Measurements from ENCODE around the gene GRIN2D.

The GRIN2D gene

DNA sequence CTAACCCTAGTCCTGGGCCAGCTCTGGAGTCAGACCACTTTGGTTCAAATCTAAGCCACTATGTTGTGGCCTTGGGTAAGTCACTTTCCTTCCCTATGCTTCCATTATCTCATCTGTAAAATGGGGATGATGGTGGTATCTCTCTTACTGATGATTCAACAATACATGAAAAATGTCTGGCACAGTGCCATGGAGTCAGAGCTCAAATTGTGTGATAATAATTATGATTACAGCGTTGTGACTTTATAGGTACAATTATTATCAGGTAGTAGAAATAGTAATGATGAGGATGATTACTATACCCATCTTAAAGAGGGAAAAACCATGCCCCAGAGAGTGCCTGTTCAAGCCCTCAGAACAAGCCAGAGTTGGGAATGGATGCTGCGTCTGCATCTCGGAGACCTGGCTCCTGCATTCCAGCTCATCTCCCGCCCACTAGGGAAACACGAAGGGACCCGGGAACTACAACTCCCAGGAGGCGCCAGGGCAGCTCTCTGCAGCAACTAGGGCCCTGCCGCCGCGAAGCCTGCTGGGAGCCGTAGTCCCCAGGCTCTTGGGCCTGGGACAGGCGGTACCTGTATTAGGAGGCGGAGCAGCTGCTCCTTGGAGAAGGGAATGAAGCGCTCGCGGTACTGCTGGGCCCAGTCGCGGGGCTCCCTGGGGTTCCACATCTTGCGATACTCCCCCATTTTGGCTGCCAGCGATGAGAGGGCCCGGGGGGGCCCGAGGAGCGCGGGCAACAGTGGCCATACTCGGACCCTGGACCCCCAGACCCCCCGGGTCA, 30.6 kb upstream of the GRIN2D start:
- H3K27ac ChIP-seq, result peak overlapping the region; percentile 96
- CTCF ChIA-PET, result no interaction called here
- TF ChIP-seq, protein P1, sequence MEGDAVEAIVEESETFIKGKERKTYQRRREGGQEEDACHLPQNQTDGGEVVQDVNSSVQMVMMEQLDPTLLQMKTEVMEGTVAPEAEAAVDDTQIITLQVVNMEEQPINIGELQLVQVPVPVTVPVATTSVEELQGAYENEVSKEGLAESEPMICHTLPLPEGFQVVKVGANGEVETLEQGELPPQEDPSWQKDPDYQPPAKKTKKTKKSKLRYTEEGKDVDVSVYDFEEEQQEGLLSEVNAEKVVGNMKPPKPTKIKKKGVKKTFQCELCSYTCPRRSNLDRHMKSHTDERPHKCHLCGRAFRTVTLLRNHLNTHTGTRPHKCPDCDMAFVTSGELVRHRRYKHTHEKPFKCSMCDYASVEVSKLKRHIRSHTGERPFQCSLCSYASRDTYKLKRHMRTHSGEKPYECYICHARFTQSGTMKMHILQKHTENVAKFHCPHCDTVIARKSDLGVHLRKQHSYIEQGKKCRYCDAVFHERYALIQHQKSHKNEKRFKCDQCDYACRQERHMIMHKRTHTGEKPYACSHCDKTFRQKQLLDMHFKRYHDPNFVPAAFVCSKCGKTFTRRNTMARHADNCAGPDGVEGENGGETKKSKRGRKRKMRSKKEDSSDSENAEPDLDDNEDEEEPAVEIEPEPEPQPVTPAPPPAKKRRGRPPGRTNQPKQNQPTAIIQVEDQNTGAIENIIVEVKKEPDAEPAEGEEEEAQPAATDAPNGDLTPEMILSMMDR (conservative IDR thresholded peaks at IDR 0.05; ENCODE audit: low read depth), result no peak
- peak; percentile 92 for DNase-seq (ENCODE audit: low spot score)
- POLR2A ChIA-PET (ENCODE audit: low non-redundant PET), result interaction anchor here (0.5 kb wide), 1 partner anchor 637 kb away, joined by 3 read pairs; no protein-coding TSS in a partner anchor

DNA sequence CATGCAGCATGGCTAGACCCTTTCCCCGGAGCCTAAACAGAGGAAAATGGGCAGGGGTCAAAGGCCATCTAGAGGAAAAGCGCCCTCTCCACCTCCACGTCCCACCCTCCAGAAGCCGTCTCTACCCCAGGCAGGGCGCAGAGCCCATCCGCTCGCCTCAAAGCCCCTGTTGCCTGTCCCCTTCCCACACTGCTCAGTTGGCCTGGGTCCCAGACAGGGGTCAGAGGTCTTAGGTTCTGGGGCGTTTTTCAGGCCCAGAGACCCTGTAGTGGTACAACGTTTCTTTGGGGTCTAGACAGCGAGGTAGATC, 30.0 kb upstream of the GRIN2D start:
- ChIA-PET CTCF (no interaction called here), POLR2A (ENCODE audit: low non-redundant PET) (interaction anchor here (0.5 to 0.8 kb wide), 2 partner anchors 24 to 27 kb away, joined by 3 read pairs; no protein-coding TSS in a partner anchor)
- peak overlapping the region; percentile 96 for H3K27ac ChIP-seq
- DNase-seq (ENCODE audit: low spot score), result no peak
- TF ChIP-seq, protein P1 (conservative IDR thresholded peaks at IDR 0.05; ENCODE audit: low read depth), result no peak

DNA sequence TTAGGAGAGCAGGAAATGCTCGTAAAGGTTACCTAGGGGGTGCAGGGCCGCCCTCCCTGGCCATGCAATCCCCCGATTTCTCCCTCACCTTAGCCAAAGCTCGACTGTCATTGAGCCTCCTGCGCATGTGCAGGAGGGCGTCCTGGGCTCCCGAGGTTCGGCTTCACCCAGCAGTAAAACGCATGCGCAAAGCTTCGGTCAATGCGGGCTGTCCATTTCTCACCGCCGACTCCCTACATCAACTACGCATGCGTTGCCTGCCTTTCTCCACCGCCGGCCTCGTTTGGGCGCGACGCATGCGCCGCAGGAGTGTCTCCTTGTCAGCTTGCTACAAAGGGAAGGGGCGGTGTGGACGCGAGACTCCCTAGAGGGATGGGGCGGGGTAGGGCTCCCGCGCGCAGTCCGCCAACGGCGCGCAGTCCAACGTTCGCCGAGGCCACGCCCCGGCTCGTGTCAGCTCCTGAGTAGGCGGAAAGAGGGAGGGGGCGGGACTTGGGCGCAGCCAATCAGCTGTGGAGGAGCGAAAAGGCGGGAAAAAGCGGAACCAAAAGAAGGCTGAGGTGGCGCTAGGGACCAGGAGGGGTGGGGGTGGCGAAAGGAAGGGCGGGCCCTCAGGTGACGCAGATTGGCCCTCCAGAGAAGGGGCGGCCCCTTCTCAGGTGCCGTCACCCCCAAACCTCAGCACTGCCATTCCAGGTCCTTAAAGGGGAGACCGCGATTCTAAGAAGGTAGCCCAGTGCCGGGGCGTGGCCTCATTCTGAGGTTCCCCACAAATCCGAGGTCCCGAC, 29.5 kb upstream of the GRIN2D start, which contains the start of the genes SYNGR4 and TMEM143:
SYNGR4 (plus strand) TSS at position 558 of the 788 bp plus-strand sequence. CDS start 1,476 bp downstream, outside the sequence.
TMEM143 (minus strand) TSS at position 131 of the 788 bp plus-strand sequence; CDS start at position 111, 20 bp downstream.
- CTCF ChIA-PET, result interaction anchor here (0.5 to 2.7 kb wide), 3 partner anchors 27 to 107 kb away, joined by 3 to 13 read pairs (median 3); partner anchors contain the start of gene KDELR1
- peak; percentile 99 for DNase-seq (ENCODE audit: low spot score)
- peak within 1 kb of the TSS; percentile 96 for H3K27ac ChIP-seq
- POLR2A ChIA-PET (ENCODE audit: low non-redundant PET), result interaction anchor here (0.5 to 0.8 kb wide), 6 partner anchors 23 to 40 kb away, joined by 3 to 8 read pairs (median 4); partner anchors contain the start of gene KDELR1
- TF ChIP-seq, protein P1 (conservative IDR thresholded peaks at IDR 0.05; ENCODE audit: low read depth), result no peak

DNA sequence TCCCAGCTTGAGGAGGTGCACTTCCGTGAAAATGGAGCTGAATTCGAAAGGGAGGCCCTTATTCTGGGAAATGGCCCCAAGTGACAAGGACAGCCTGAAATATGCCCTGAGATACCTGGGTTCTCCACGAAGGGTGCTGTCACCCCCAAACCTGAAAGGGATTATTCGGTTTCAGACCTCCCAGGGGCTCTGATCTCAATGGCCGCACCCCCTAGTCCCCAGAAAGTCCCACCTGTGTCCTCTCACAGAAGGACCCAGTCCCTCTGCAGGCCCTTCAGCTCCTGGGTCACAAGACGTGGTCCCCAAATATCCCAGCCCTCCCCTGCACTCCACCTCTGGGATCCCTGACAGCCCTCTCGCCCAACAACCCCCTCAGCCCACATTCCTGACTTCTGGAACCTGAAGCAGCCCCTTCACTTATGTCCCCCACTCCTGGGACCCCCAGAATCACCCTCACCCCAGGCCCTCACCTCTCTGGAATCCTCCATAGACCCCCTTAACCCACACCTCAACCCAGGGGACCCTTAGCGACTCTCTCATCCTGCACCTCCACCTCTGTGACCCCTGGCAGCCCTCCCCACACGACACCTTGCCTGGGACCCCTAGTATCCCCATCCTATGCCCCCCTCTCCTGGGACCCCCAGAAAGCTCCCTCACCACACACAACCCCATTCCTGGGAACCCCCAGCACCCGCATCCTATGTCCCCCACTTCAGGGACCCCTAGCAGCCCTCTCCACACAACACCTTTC, 28.7 kb upstream of the GRIN2D start:
- no peak for DNase-seq (ENCODE audit: low spot score)
- ChIA-PET CTCF (interaction anchor here (0.6 to 2.7 kb wide), 3 partner anchors 26 to 93 kb away, joined by 3 to 13 read pairs (median 3); partner anchors contain the start of genes EMP3 and KDELR1), POLR2A (ENCODE audit: low non-redundant PET) (interaction anchor here (0.6 kb wide), 1 partner anchor 39 kb away, joined by 6 read pairs; no protein-coding TSS in a partner anchor)
- peak overlapping the region; percentile 96 for H3K27ac ChIP-seq
- TF ChIP-seq, protein P1 (conservative IDR thresholded peaks at IDR 0.05; ENCODE audit: low read depth), result no peak

DNA sequence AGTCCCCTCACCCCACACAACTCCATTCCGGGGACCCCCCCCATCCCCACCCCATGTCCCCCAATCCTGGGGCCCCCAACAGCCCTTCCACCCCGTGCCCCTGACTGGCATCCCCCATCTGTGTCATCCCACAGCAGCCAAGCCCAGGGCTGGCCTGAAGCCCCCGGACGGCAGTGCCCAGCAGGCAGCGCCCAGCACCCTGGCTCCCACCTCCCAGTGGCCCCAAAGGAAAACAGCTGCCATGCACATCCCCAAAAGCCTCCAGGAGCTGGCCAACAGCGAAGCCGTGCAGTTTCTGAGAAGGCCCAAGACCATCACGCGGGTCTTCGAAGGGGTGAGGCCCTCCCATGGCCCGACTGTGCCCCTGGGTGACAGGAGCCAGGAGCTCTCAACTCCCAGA, 27.9 kb upstream of the GRIN2D start:
- H3K27ac ChIP-seq, result peak overlapping the region; percentile 64
- ChIA-PET POLR2A (ENCODE audit: low non-redundant PET) (no interaction called here), CTCF (interaction anchor here (0.6 to 2.7 kb wide), 2 partner anchors 25 to 40 kb away, joined by 3 to 13 read pairs; partner anchors contain the start of genes EMP3 and KDELR1)
- no peak for DNase-seq (ENCODE audit: low spot score)
- TF ChIP-seq, protein P1 (conservative IDR thresholded peaks at IDR 0.05; ENCODE audit: low read depth), result no peak
